ENCODE data around the gene CUTC. TPM values are rescaled to one million over a fixed set of nuclear protein-coding genes. Genes with fewer than 3 reads are reported as not detected.
A peak's percentile ranks its signal among the peaks of the same experiment; 100 is the strongest.

The CUTC gene
- total RNA-seq, 2 donors from 2014 or later: 13.8 to 16.7 TPM

DNA sequence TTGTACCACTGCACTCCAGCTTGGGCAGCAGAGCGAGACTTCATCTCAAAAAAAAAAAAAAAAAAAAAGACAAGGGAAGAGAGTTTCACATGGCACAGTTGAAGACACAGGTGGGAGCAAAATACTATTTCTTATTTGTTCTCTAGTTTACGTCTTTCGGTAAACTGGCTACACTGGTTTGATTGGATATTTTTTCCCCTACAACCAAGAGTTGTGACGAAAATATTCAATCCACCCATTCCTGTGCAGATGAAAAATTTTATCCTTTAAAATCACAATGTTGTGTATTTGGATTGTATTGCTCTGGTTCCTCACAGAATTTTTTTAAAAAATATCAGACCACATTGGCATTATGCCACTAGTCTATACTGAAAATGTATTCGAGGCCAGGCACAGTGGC is 35.9 kb downstream of the CUTC start:
- H3K27ac ChIP-seq: no peak overlapping the region
- TF ChIP-seq, protein P1, sequence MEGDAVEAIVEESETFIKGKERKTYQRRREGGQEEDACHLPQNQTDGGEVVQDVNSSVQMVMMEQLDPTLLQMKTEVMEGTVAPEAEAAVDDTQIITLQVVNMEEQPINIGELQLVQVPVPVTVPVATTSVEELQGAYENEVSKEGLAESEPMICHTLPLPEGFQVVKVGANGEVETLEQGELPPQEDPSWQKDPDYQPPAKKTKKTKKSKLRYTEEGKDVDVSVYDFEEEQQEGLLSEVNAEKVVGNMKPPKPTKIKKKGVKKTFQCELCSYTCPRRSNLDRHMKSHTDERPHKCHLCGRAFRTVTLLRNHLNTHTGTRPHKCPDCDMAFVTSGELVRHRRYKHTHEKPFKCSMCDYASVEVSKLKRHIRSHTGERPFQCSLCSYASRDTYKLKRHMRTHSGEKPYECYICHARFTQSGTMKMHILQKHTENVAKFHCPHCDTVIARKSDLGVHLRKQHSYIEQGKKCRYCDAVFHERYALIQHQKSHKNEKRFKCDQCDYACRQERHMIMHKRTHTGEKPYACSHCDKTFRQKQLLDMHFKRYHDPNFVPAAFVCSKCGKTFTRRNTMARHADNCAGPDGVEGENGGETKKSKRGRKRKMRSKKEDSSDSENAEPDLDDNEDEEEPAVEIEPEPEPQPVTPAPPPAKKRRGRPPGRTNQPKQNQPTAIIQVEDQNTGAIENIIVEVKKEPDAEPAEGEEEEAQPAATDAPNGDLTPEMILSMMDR (IDR thresholded peaks at IDR 0.05): no peak
- H3K27me3 ChIP-seq (replicated peaks; ENCODE audit: insufficient read depth): no peaks in the 10 kb centered on the region
- H3K4me3 ChIP-seq: no peak overlapping the region
- ATAC-seq (ENCODE audit: insufficient number of reproducible peaks, low FRiP score, low read depth): no peak
- no peak for DNase-seq (ENCODE audit: low spot score)
- no peaks in the 10 kb centered on the region for H3K9me3 ChIP-seq
- no peaks in the 10 kb centered on the region for H3K36me3 ChIP-seq
- no peaks in the 10 kb centered on the region for H3K4me1 ChIP-seq (ENCODE audit: control insufficient read depth in 1 of 2, low read depth in 2 of 2)

DNA sequence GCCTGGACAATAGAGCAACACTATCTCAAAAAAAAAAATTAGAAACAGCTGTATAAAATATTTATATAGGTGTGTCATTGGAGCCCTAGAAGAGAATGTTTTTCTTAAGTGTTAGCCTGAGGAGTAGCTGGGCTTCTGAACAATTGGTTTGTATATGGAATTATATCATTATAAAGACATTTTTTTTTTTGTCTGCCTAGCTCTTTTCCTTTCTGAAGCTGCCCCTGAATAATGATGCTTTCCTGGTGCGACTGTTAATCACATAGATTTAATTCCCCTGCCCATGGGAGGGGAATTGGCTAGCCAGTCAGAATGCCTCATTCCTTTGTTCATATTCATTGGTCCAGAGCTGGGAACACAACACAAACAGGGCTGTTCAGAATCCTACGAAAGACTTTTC is 36.5 kb downstream of the CUTC start:
- Histone ChIP-seq H3K4me1 (ENCODE audit: control insufficient read depth in 1 of 2, low read depth in 2 of 2) (no peaks in the 10 kb centered on the region), H3K27me3 (replicated peaks; ENCODE audit: insufficient read depth) (no peaks in the 10 kb centered on the region), H3K4me3 (no peak overlapping the region), H3K36me3 (no peaks in the 10 kb centered on the region), H3K27ac (no peak overlapping the region), H3K9me3 (no peaks in the 10 kb centered on the region)
- ATAC-seq (ENCODE audit: insufficient number of reproducible peaks, low FRiP score, low read depth): no peak
- no peak for DNase-seq (ENCODE audit: low spot score)
- TF ChIP-seq, protein P1 (IDR thresholded peaks at IDR 0.05): no peak

DNA sequence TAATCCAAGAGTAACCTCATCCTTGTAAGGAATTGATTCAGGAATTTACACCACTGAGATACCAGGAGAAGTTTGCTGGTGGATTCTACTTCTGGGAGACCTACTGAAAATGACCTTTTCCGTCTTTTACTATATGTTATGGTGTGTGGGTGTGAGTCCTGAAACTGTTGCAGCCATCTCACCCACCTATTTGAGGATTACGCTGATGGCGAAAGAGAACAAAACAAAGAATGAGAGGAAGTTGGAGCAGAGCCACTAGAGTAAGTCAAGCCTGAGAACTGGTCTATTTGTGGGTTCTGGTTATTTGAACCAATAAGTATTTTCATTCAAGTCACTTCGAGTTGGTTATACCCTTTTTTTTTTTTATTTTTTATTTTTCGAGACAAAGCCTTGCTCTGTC is 37.7 kb downstream of the CUTC start:
- Histone ChIP-seq H3K4me3 (no peak overlapping the region), H3K4me1 (ENCODE audit: control insufficient read depth in 1 of 2, low read depth in 2 of 2) (no peaks in the 10 kb centered on the region), H3K36me3 (no peaks in the 10 kb centered on the region), H3K27me3 (replicated peaks; ENCODE audit: insufficient read depth) (no peaks in the 10 kb centered on the region), H3K27ac (no peak overlapping the region), H3K9me3 (no peaks in the 10 kb centered on the region)
- no peak for DNase-seq (ENCODE audit: low spot score)
- TF ChIP-seq, protein P1 (IDR thresholded peaks at IDR 0.05): no peak
- no peak for ATAC-seq (ENCODE audit: insufficient number of reproducible peaks, low FRiP score, low read depth)

DNA sequence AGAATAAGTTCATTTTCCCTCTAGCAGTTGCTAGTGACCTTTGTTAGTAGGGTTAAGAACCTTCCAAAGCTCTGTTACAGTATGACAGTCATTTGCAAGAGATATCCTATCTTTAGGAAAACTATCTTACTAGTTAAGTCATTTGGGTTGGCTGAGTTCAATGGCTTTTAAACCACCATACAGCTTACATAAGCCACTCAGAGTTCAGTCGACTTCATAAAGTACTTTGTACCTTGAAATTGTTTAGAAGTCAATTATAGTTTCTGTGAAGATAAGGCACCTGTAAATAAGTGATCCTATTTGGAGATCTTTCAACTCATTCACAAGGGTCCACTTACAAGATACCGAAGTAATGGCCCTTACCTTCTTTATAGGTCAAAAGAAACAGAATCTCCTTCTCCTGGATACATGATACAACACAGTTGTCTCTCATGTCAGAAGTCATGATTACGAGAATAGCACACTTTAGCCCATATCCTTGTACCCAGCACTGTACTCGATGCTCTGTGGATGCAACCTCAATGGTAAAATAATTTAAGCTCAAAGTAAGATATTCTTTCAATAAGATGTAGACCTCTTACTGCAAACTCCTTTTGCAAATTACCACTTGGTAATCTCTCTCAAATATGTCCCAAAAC is 38.5 kb downstream of the CUTC start:
- ATAC-seq (ENCODE audit: insufficient number of reproducible peaks, low FRiP score, low read depth) (no peak), DNase-seq (ENCODE audit: low spot score) (no peak)
- no peak overlapping the region for H3K4me3 ChIP-seq
- H3K36me3 ChIP-seq: no peaks in the 10 kb centered on the region
- H3K9me3 ChIP-seq: no peaks in the 10 kb centered on the region
- no peak overlapping the region for H3K27ac ChIP-seq
- no peaks in the 10 kb centered on the region for H3K4me1 ChIP-seq (ENCODE audit: control insufficient read depth in 1 of 2, low read depth in 2 of 2)
- TF ChIP-seq, protein P1 (IDR thresholded peaks at IDR 0.05): no peak
- no peaks in the 10 kb centered on the region for H3K27me3 ChIP-seq (replicated peaks; ENCODE audit: insufficient read depth)

DNA sequence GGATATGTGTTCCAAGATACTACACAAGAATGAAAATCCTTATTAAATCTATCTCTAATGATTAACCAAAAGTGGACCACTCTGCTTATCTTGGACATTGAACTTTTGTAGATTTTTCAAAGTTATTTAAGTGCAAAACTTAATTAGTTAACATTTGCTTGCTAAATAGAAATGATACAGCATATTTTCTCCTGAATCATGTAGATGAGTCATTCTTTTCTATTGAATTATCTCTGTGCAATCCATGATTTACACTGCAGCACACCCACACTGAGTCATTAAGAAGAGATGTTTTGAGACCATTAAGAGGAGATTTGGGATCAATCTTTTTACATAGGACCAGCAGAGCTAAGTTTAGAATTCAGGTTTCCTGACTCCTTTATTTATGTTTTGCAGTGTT is 43.8 kb downstream of the CUTC start:
- ATAC-seq (ENCODE audit: insufficient number of reproducible peaks, low FRiP score, low read depth) (peak; percentile 28), DNase-seq (ENCODE audit: low spot score) (no peak)
- H3K9me3 ChIP-seq: no peaks in the 10 kb centered on the region
- no peak overlapping the region for H3K27ac ChIP-seq
- TF ChIP-seq, protein P1 (IDR thresholded peaks at IDR 0.05): no peak
- H3K27me3 ChIP-seq (replicated peaks; ENCODE audit: insufficient read depth): no peaks in the 10 kb centered on the region
- no peak overlapping the region for H3K4me3 ChIP-seq
- no peaks in the 10 kb centered on the region for H3K4me1 ChIP-seq (ENCODE audit: control insufficient read depth in 1 of 2, low read depth in 2 of 2)
- no peaks in the 10 kb centered on the region for H3K36me3 ChIP-seq

All from thoracic aorta (tissue), 2 donors.